WERI-Rb-1 (cell line): ENCODE measurements around the gene OR10P1.
"Not testable (repeated sequence)": the region's sequence is repeated elsewhere in the genome, so short reads cannot be mapped to it uniquely, and the experiment has no call there.

ENCODE experiments used
- DNase-seq: peaks from one replicate; pipeline ENCODE4 v3.0.0-alpha.2; 2020
- H3K27ac ChIP-seq: fragments of 250-450 bp; sonication (Bioruptor Pico); 2 replicates; pipeline ENCODE4 v1.5.1; 2020; ENCODE audit warnings: mild to moderate bottlenecking, moderate library complexity
- H3K27me3 ChIP-seq: fragments of 250-450 bp; sonication (Bioruptor Pico); 2 replicates; pipeline ENCODE4 v1.5.1; 2021; ENCODE audit warnings: mild to moderate bottlenecking, low read depth, moderate library complexity; ENCODE audit not compliant: insufficient read depth, severe bottlenecking
- H3K36me3 ChIP-seq: fragments of 250-450 bp; sonication (Bioruptor Pico); 2 replicates; pipeline ENCODE4 v1.5.1; 2020; ENCODE audit warnings: mild to moderate bottlenecking, moderate library complexity
- H3K4me3 ChIP-seq: 2 replicates; pipeline ENCODE4 v1.5.1; 2011; ENCODE audit warnings: low read depth, mild to moderate bottlenecking, control low read depth, low read length
- H3K9me3 ChIP-seq: fragments of 250-450 bp; sonication (Bioruptor Pico); 2 replicates; pipeline ENCODE4 v1.5.1; 2021; ENCODE audit warnings: mild to moderate bottlenecking, moderate library complexity; ENCODE audit not compliant: severe bottlenecking
- TF ChIP-seq, protein P1 (sequence below): IDR thresholded peaks from 2 replicates; pipeline ENCODE4 v1.5.1; 2011; ENCODE audit warnings: low read depth, mild to moderate bottlenecking, control low read depth, inconsistent platforms, low read length

The OR10P1 gene

DNA sequence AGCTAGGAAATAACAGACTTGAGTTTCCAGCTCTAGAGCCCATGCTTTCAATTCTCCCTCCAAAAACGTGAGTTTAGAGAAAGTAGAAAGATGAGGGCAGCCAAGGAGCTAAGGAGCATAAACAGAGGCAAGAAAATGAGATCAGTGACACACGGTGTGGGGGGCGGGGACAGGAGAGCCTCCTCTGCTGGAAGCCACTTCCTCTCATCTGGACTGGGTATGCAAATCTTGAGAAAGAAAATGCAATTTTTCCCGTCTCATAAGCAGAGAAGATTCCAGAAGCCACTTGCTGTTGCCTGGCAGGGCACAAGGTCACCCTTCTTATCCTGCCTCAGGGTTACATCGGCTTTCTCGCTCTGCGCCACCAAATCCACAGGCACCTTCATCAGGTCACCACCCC is 6.0 kb downstream of the OR10P1 start:
- TF ChIP-seq, protein P1, sequence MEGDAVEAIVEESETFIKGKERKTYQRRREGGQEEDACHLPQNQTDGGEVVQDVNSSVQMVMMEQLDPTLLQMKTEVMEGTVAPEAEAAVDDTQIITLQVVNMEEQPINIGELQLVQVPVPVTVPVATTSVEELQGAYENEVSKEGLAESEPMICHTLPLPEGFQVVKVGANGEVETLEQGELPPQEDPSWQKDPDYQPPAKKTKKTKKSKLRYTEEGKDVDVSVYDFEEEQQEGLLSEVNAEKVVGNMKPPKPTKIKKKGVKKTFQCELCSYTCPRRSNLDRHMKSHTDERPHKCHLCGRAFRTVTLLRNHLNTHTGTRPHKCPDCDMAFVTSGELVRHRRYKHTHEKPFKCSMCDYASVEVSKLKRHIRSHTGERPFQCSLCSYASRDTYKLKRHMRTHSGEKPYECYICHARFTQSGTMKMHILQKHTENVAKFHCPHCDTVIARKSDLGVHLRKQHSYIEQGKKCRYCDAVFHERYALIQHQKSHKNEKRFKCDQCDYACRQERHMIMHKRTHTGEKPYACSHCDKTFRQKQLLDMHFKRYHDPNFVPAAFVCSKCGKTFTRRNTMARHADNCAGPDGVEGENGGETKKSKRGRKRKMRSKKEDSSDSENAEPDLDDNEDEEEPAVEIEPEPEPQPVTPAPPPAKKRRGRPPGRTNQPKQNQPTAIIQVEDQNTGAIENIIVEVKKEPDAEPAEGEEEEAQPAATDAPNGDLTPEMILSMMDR = no peak
- Histone ChIP-seq H3K27me3 (peaks cover 10% of the 10 kb centered on the region), H3K27ac (no peak overlapping the region), H3K4me3 (no peak overlapping the region), H3K9me3 (no peaks in the 10 kb centered on the region), H3K36me3 (no peaks in the 10 kb centered on the region)
- DNase-seq = no peak

DNA sequence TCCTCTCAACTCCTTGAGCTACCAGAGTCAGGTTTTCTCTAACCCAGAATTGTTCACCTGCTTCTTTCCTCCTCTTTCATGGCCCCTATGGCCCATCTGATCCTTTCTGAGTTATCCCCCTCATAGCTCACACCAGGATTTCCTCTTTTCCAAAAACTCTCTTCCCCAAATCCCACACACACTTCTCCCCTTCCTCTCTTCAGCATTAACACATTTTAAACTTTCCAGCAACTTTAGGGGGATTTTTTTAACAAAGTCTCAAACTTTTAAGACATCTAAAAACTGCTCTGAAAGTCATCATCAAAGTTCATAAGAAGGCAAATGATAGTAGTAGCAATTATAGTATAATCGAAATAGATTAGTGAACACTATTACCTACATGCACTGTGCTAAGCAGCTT is 7.9 kb downstream of the OR10P1 start:
- Histone ChIP-seq H3K27me3 (peaks cover 5% of the 10 kb centered on the region), H3K36me3 (no peaks in the 10 kb centered on the region), H3K4me3 (no peak overlapping the region), H3K9me3 (no peaks in the 10 kb centered on the region), H3K27ac (no peak overlapping the region)
- no peak for DNase-seq
- TF ChIP-seq, protein P1 = no peak

DNA sequence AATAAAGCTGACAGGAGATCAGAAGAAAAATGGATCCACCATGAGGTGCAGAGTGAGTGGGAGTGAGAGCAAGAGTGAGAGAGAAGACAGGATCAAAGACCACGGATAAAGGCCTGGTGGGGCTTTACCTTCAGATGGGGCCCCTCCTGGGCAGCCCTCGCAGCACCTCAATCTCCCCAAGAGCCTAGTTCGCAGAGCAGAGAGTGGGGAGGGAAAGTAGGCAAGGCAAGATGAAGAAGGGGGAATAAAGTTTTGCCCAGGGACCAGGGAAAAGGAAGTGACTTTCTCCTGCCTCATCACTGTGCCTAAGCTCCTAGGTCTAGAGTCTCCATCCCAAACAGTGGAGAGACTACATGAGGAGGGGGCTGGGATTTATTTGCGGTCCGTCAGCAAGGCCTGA is 10.3 kb downstream of the OR10P1 start:
- no peaks in the 10 kb centered on the region for H3K27me3 ChIP-seq
- no peaks in the 10 kb centered on the region for H3K9me3 ChIP-seq
- H3K36me3 ChIP-seq = no peaks in the 10 kb centered on the region
- no peak for DNase-seq
- TF ChIP-seq, protein P1 = no peak
- H3K4me3 ChIP-seq = no peak overlapping the region
- no peak overlapping the region for H3K27ac ChIP-seq

DNA sequence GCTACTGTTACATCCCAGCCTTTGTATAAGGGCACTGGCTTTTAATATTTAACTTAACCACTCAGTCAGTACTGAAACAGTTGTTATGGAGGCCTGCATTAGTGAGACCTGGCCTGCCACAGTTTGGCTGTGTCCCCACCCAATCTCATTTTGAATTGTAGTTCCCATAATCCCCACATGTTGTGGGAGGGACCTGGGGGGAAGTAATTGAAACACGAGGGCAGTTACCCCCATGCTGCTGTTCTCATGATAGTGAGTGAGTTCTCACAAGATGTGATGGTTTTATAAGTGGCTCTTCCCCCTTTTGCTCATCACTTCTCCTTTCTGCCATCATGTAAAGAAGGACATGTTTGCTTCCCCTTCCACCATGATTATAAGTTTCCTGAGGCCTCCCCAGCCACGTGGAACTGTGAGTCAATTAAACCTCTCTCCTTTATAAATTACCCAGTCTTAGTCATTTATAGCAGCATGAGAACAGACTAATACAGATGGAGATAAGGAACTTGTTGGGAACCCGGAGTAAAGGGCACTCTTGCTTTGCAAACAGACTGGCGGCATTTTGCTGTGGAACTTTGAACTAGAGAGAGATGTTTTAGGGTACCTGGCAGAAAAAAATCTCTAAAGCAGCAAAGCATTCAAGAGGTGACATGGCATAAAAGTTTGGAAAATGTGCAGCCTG is 14.1 kb downstream of the OR10P1 start:
- not testable (repeated sequence) for H3K9me3 ChIP-seq, H3K27ac ChIP-seq, DNase-seq, H3K27me3 ChIP-seq, H3K4me3 ChIP-seq, H3K36me3 ChIP-seq

DNA sequence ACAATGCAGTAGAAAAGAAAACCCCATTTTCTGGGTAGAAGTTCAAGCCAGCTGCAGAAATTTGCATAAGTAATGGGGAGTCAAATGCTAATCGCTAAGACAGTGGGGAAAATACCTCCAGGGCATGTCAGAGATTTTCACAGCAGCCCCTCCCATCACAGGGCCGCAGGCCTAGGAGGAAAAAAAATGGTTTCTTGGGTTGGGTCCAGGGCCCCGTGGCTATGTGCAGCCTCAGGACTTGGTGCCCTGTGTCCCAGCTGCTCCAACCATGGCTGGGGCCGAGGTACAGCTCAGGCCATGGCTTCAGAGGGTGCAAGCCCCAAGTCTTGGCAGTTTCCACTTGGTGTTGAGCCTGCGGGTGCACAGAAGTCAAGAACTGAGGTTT is 14.6 kb downstream of the OR10P1 start:
- TF ChIP-seq, protein P1 = no peak
- no peaks in the 10 kb centered on the region for H3K27me3 ChIP-seq
- H3K36me3 ChIP-seq = no peaks in the 10 kb centered on the region
- H3K9me3 ChIP-seq = no peaks in the 10 kb centered on the region
- H3K4me3 ChIP-seq = no peak overlapping the region
- no peak overlapping the region for H3K27ac ChIP-seq
- DNase-seq = no peak

DNA sequence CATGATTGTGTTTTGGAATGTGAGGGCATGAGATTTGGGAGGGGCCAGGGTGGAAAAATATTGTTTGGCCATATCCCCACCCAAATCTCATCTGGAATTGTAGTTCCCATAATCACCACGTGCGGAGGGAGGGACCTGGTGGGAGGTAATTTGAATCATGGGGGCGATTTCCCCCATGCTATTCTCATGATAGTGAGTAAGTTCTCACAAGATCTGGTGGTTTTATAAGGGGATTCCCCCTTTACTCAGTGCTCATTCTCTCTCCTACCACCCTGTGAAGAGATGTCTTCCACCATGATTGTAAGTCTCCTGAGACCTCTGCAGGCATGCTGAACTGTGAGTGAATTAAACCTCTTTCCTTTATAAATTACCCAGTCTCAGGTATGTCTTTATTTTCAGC is 15.7 kb downstream of the OR10P1 start:
- no peak for DNase-seq
- no peaks in the 10 kb centered on the region for H3K36me3 ChIP-seq
- TF ChIP-seq, protein P1 = no peak
- no peak overlapping the region for H3K27ac ChIP-seq
- no peak overlapping the region for H3K4me3 ChIP-seq
- H3K9me3 ChIP-seq = no peaks in the 10 kb centered on the region
- peaks cover 3% of the 10 kb centered on the region for H3K27me3 ChIP-seq
